Measurements from ENCODE around the gene TBC1D5. TPM values are rescaled to one million over a fixed set of nuclear protein-coding genes. Genes with fewer than 3 reads are reported as not detected.
"Not testable (repeated sequence)": the region's sequence is repeated elsewhere in the genome, so short reads cannot be mapped to it uniquely, and the experiment has no call there.

TBC1D5 gene
- polyA plus RNA-seq, 4 donors, result 5.1 to 37.6 (median 12.4) TPM

GRCh38 chr3:17546500-17547255 lies 195.8 kb downstream of the TBC1D5 start:
- Histone ChIP-seq H3K9me3 (ENCODE audit: control insufficient read depth in 2 of 2, insufficient read depth in 1 of 2, low read depth in 1 of 2, low read length in 1 of 2) (no peaks in the 10 kb centered on the region), H3K36me3 (ENCODE audit: control insufficient read depth in 3 of 3, insufficient read depth in 2 of 3, low read depth in 1 of 3, low read length in 3 of 3) (peaks cover 0 to 15% (median 0%) of the 10 kb centered on the region in 3 donors), H3K27ac (ENCODE audit: low read depth in 1 of 3, low read length in 2 of 3) (no peak overlapping the region), H3K27me3 (ENCODE audit: control insufficient read depth in 3 of 3, insufficient read depth in 3 of 3, low read length in 3 of 3) (no peaks in the 10 kb centered on the region), H3K4me1 (ENCODE audit: control insufficient read depth in 3 of 3, insufficient read depth in 2 of 3, low read depth in 1 of 3, low read length in 2 of 3) (no peaks in the 10 kb centered on the region), H3K4me3 (ENCODE audit: low read depth in 1 of 3, low read length in 3 of 3) (no peak overlapping the region)
- FAIRE-seq (no peak), DNase-seq (no peak)
- 90 to 93% (median 93%) methylated on average over 10 of the region's 10 CpGs for WGBS, 3 donors

GRCh38 chr3:17544632-17545031 lies 197.8 kb downstream of the TBC1D5 start:
- WGBS, 3 donors, result 91 to 98% (median 96%) methylated on average over 2 of the region's 2 CpGs
- Histone ChIP-seq H3K4me1 (ENCODE audit: control insufficient read depth in 3 of 3, insufficient read depth in 2 of 3, low read depth in 1 of 3, low read length in 2 of 3) (no peaks in the 10 kb centered on the region), H3K9me3 (ENCODE audit: control insufficient read depth in 2 of 2, insufficient read depth in 1 of 2, low read depth in 1 of 2, low read length in 1 of 2) (no peaks in the 10 kb centered on the region), H3K36me3 (ENCODE audit: control insufficient read depth in 3 of 3, insufficient read depth in 2 of 3, low read depth in 1 of 3, low read length in 3 of 3) (peaks cover 0 to 15% (median 0%) of the 10 kb centered on the region in 3 donors), H3K27ac (ENCODE audit: low read depth in 1 of 3, low read length in 2 of 3) (no peak overlapping the region), H3K4me3 (ENCODE audit: low read depth in 1 of 3, low read length in 3 of 3) (no peak overlapping the region), H3K27me3 (ENCODE audit: control insufficient read depth in 3 of 3, insufficient read depth in 3 of 3, low read length in 3 of 3) (no peaks in the 10 kb centered on the region)
- DNase-seq, result no peak
- FAIRE-seq, result no peak

- WGBS, 3 donors, result 88 to 95% (median 90%) methylated on average over 1 of the region's 1 CpG
- FAIRE-seq (no peak), DNase-seq (no peak)
- Histone ChIP-seq H3K4me1 (ENCODE audit: control insufficient read depth in 3 of 3, insufficient read depth in 2 of 3, low read depth in 1 of 3, low read length in 2 of 3) (no peaks in the 10 kb centered on the region), H3K4me3 (ENCODE audit: low read depth in 1 of 3, low read length in 3 of 3) (no peak overlapping the region), H3K36me3 (ENCODE audit: control insufficient read depth in 3 of 3, insufficient read depth in 2 of 3, low read depth in 1 of 3, low read length in 3 of 3) (peaks cover 0 to 11% (median 0%) of the 10 kb centered on the region in 3 donors), H3K9me3 (ENCODE audit: control insufficient read depth in 2 of 2, insufficient read depth in 1 of 2, low read depth in 1 of 2, low read length in 1 of 2) (no peaks in the 10 kb centered on the region), H3K27ac (ENCODE audit: low read depth in 1 of 3, low read length in 2 of 3) (no peak overlapping the region), H3K27me3 (ENCODE audit: control insufficient read depth in 3 of 3, insufficient read depth in 3 of 3, low read length in 3 of 3) (no peaks in the 10 kb centered on the region)
Measured at GRCh38 chr3:17542591-17542990, 199.8 kb downstream of the TBC1D5 start.

- H3K9me3 ChIP-seq (ENCODE audit: control insufficient read depth in 2 of 2, insufficient read depth in 1 of 2, low read depth in 1 of 2, low read length in 1 of 2), result no peaks in the 10 kb centered on the region
Measured at GRCh38 chr3:17539436-17539835, 203.0 kb downstream of the TBC1D5 start.

GRCh38 chr3:17535274-17535673 lies 207.2 kb downstream of the TBC1D5 start:
- 72 to 90% (median 88%) methylated on average over 2 of the region's 2 CpGs for WGBS, 3 donors
- FAIRE-seq, result no peak
- H3K4me1 ChIP-seq (ENCODE audit: control insufficient read depth in 3 of 3, insufficient read depth in 2 of 3, low read depth in 1 of 3, low read length in 2 of 3), result no peaks in the 10 kb centered on the region

More at GRCh38 chr3:17539436-17539835, 203.0 kb downstream of the TBC1D5 start:
- WGBS, 3 donors, result 97 to 100% (median 97%) methylated on average over 3 of the region's 3 CpGs
- Histone ChIP-seq H3K4me3 (ENCODE audit: low read depth in 1 of 3, low read length in 3 of 3) (no peak overlapping the region), H3K36me3 (ENCODE audit: control insufficient read depth in 3 of 3, insufficient read depth in 2 of 3, low read depth in 1 of 3, low read length in 3 of 3) (peaks cover 0 to 11% (median 0%) of the 10 kb centered on the region in 3 donors), H3K27me3 (ENCODE audit: control insufficient read depth in 3 of 3, insufficient read depth in 3 of 3, low read length in 3 of 3) (no peaks in the 10 kb centered on the region), H3K4me1 (ENCODE audit: control insufficient read depth in 3 of 3, insufficient read depth in 2 of 3, low read depth in 1 of 3, low read length in 2 of 3) (no peaks in the 10 kb centered on the region), H3K27ac (ENCODE audit: low read depth in 1 of 3, low read length in 2 of 3) (no peak overlapping the region)
- no peak for DNase-seq
- no peak for FAIRE-seq

GRCh38 chr3:17532446-17532845 lies 210.0 kb downstream of the TBC1D5 start:
- not testable (repeated sequence) for H3K4me3 ChIP-seq (ENCODE audit: low read depth in 1 of 3, low read length in 3 of 3); FAIRE-seq; H3K27ac ChIP-seq (ENCODE audit: low read depth in 1 of 3, low read length in 2 of 3); H3K36me3 ChIP-seq (ENCODE audit: control insufficient read depth in 3 of 3, insufficient read depth in 2 of 3, low read depth in 1 of 3, low read length in 3 of 3); H3K4me1 ChIP-seq (ENCODE audit: control insufficient read depth in 3 of 3, insufficient read depth in 2 of 3, low read depth in 1 of 3, low read length in 2 of 3); H3K27me3 ChIP-seq (ENCODE audit: control insufficient read depth in 3 of 3, insufficient read depth in 3 of 3, low read length in 3 of 3); DNase-seq; H3K9me3 ChIP-seq (ENCODE audit: control insufficient read depth in 2 of 2, insufficient read depth in 1 of 2, low read depth in 1 of 2, low read length in 1 of 2)
- 94 to 100% (median 97%) methylated on average over 3 to 4 of the region's 4 CpGs for WGBS, 3 donors

More at GRCh38 chr3:17535274-17535673, 207.2 kb downstream of the TBC1D5 start:
- no peak overlapping the region for H3K27ac ChIP-seq (ENCODE audit: low read depth in 1 of 3, low read length in 2 of 3)
- H3K27me3 ChIP-seq (ENCODE audit: control insufficient read depth in 3 of 3, insufficient read depth in 3 of 3, low read length in 3 of 3), result no peaks in the 10 kb centered on the region
- H3K4me3 ChIP-seq (ENCODE audit: low read depth in 1 of 3, low read length in 3 of 3), result no peak overlapping the region
- H3K36me3 ChIP-seq (ENCODE audit: control insufficient read depth in 3 of 3, insufficient read depth in 2 of 3, low read depth in 1 of 3, low read length in 3 of 3), result no peaks in the 10 kb centered on the region
- DNase-seq, result no peak
- no peaks in the 10 kb centered on the region for H3K9me3 ChIP-seq (ENCODE audit: control insufficient read depth in 2 of 2, insufficient read depth in 1 of 2, low read depth in 1 of 2, low read length in 1 of 2)

- H3K4me1 ChIP-seq (ENCODE audit: control insufficient read depth in 3 of 3, insufficient read depth in 2 of 3, low read depth in 1 of 3, low read length in 2 of 3), result no peaks in the 10 kb centered on the region
- no peaks in the 10 kb centered on the region for H3K9me3 ChIP-seq (ENCODE audit: control insufficient read depth in 2 of 2, insufficient read depth in 1 of 2, low read depth in 1 of 2, low read length in 1 of 2)
- 91 to 96% (median 93%) methylated on average over 11 of the region's 11 CpGs for WGBS, 3 donors
- no peaks in the 10 kb centered on the region for H3K36me3 ChIP-seq (ENCODE audit: control insufficient read depth in 3 of 3, insufficient read depth in 2 of 3, low read depth in 1 of 3, low read length in 3 of 3)
- no peaks in the 10 kb centered on the region for H3K27me3 ChIP-seq (ENCODE audit: control insufficient read depth in 3 of 3, insufficient read depth in 3 of 3, low read length in 3 of 3)
- FAIRE-seq, result no peak
- no peak for DNase-seq
- no peak overlapping the region for H3K27ac ChIP-seq (ENCODE audit: low read depth in 1 of 3, low read length in 2 of 3)
- H3K4me3 ChIP-seq (ENCODE audit: low read depth in 1 of 3, low read length in 3 of 3), result no peak overlapping the region
Measured at GRCh38 chr3:17529677-17530076, 212.8 kb downstream of the TBC1D5 start.

GRCh38 chr3:17518189-17519059 lies 224.0 kb downstream of the TBC1D5 start:
- Histone ChIP-seq H3K27ac (ENCODE audit: low read depth in 1 of 3, low read length in 2 of 3) (no peak overlapping the region), H3K4me1 (ENCODE audit: control insufficient read depth in 3 of 3, insufficient read depth in 2 of 3, low read depth in 1 of 3, low read length in 2 of 3) (no peaks in the 10 kb centered on the region), H3K9me3 (ENCODE audit: control insufficient read depth in 2 of 2, insufficient read depth in 1 of 2, low read depth in 1 of 2, low read length in 1 of 2) (peaks cover 0 to 7% of the 10 kb centered on the region in 2 donors), H3K36me3 (ENCODE audit: control insufficient read depth in 3 of 3, insufficient read depth in 2 of 3, low read depth in 1 of 3, low read length in 3 of 3) (peaks cover 0 to 8% (median 2%) of the 10 kb centered on the region in 3 donors), H3K27me3 (ENCODE audit: control insufficient read depth in 3 of 3, insufficient read depth in 3 of 3, low read length in 3 of 3) (no peaks in the 10 kb centered on the region), H3K4me3 (ENCODE audit: low read depth in 1 of 3, low read length in 3 of 3) (no peak overlapping the region)
- DNase-seq (no peak), FAIRE-seq (no peak)
- 89 to 91% (median 89%) methylated on average over 13 of the region's 13 CpGs for WGBS, 3 donors
